ENCODE measurements around the gene TIA1. TPM values are rescaled to one million over a fixed set of nuclear protein-coding genes. Genes with fewer than 3 reads are reported as not detected.
A peak's percentile ranks its signal among the peaks of the same experiment; 100 is the strongest.
"Not testable (repeated sequence)": the region's sequence is repeated elsewhere in the genome, so short reads cannot be mapped to it uniquely, and the experiment has no call there.

Gene TIA1
- total RNA-seq, 5 donors from 2014 or later (not counting 1 experiment from before 2014, with no cell fraction given) = 94.4 to 154 (median 148) TPM

GRCh38 chr2:70233926-70234325 is 14.5 kb downstream of the TIA1 start:
- POLR2A ChIA-PET = interaction anchor here in 1 of 2 donors (0.6 kb wide), 1 partner anchor 816 kb away, joined by 6 read pairs; no protein-coding TSS in a partner anchor

GRCh38 chr2:70226781-70227180 is 21.6 kb downstream of the TIA1 start:
- WGBS (ENCODE audit: insufficient coverage) = 90% methylated on average over 2 of the region's 2 CpGs
- no peak overlapping the region for H3K27ac ChIP-seq (ENCODE audit: low read length)
- H3K27ac Mint-ChIP-seq = no peak overlapping the region
- H3K9me3 ChIP-seq = no peaks in the 10 kb centered on the region
- no peaks in the 10 kb centered on the region for H3K4me1 ChIP-seq (ENCODE audit: control insufficient read depth in 1 of 2, extremely low read depth in 1 of 2, insufficient read depth in 2 of 2, low read length in 2 of 2)
- H3K36me3 Mint-ChIP-seq = peaks cover 55% of the 10 kb centered on the region
- POLR2A ChIA-PET = interaction anchor here in 1 of 2 donors (1.1 kb wide), 1 partner anchor 9 kb away, joined by 3 read pairs; no protein-coding TSS in a partner anchor
- DNase-seq (no peak), ATAC-seq (replicated peaks in 1 of 4) (no peak)
- no peak overlapping the region for H3K4me3 ChIP-seq (ENCODE audit: control insufficient read depth in 1 of 2, extremely low read depth in 1 of 2, low read length in 1 of 2)
- H3K4me3 Mint-ChIP-seq = no peak overlapping the region
- peaks cover 0 to 8% (median 3%) of the 10 kb centered on the region in 3 donors for H3K4me1 Mint-ChIP-seq
- H3K36me3 ChIP-seq (ENCODE audit: control insufficient read depth in 2 of 2, extremely low read depth in 1 of 2, insufficient read depth in 1 of 2, low read length in 1 of 2) = peaks cover 8 to 70% of the 10 kb centered on the region in 2 donors
- no peaks in the 10 kb centered on the region for H3K9me3 Mint-ChIP-seq
- no peaks in the 10 kb centered on the region for H3K27me3 Mint-ChIP-seq
- CTCF ChIA-PET = interaction anchor here in 1 of 2 donors (0.6 to 1.3 kb wide), 3 partner anchors 31 to 384 kb away, joined by 4 read pairs; partner anchors contain the start of gene PCYOX1
- no peaks in the 10 kb centered on the region for H3K27me3 ChIP-seq (replicated peaks in 1 of 2; ENCODE audit: control insufficient read depth in 2 of 2, extremely low read depth in 1 of 2, insufficient read depth in 2 of 2, low read length in 1 of 2)

More at GRCh38 chr2:70233926-70234325, 14.5 kb downstream of the TIA1 start:
- peaks cover 5 to 53% of the 10 kb centered on the region in 2 donors for H3K36me3 ChIP-seq (ENCODE audit: control insufficient read depth in 2 of 2, extremely low read depth in 1 of 2, insufficient read depth in 1 of 2, low read length in 1 of 2)
- peaks cover 26% of the 10 kb centered on the region for H3K36me3 Mint-ChIP-seq
- H3K27me3 ChIP-seq (replicated peaks in 1 of 2; ENCODE audit: control insufficient read depth in 2 of 2, extremely low read depth in 1 of 2, insufficient read depth in 2 of 2, low read length in 1 of 2) = no peaks in the 10 kb centered on the region
- no peak overlapping the region for H3K4me3 Mint-ChIP-seq
- H3K9me3 ChIP-seq = no peaks in the 10 kb centered on the region
- H3K4me3 ChIP-seq (ENCODE audit: control insufficient read depth in 1 of 2, extremely low read depth in 1 of 2, low read length in 1 of 2) = no peak overlapping the region
- DNase-seq (no peak), ATAC-seq (replicated peaks in 1 of 4) (no peak)
- CTCF ChIA-PET = no interaction called here
- H3K27ac ChIP-seq (ENCODE audit: low read length) = no peak overlapping the region
- 82% methylated on average over 2 of the region's 3 CpGs for WGBS (ENCODE audit: insufficient coverage)
- no peak overlapping the region for H3K27ac Mint-ChIP-seq
- peaks cover 0 to 3% (median 2%) of the 10 kb centered on the region in 3 donors for H3K4me1 Mint-ChIP-seq
- no peaks in the 10 kb centered on the region for H3K27me3 Mint-ChIP-seq
- H3K9me3 Mint-ChIP-seq = no peaks in the 10 kb centered on the region
- H3K4me1 ChIP-seq (ENCODE audit: control insufficient read depth in 1 of 2, extremely low read depth in 1 of 2, insufficient read depth in 2 of 2, low read length in 2 of 2) = peaks cover 0 to 2% of the 10 kb centered on the region in 2 experiments

GRCh38 chr2:70223305-70223704 is 25.1 kb downstream of the TIA1 start:
- H3K27ac Mint-ChIP-seq; H3K4me3 Mint-ChIP-seq; H3K4me1 Mint-ChIP-seq; H3K27ac ChIP-seq (ENCODE audit: low read length); H3K27me3 Mint-ChIP-seq; H3K27me3 ChIP-seq (replicated peaks in 1 of 2; ENCODE audit: control insufficient read depth in 2 of 2, extremely low read depth in 1 of 2, insufficient read depth in 2 of 2, low read length in 1 of 2); ATAC-seq (replicated peaks in 1 of 4); H3K4me3 ChIP-seq (ENCODE audit: control insufficient read depth in 1 of 2, extremely low read depth in 1 of 2, low read length in 1 of 2); H3K9me3 ChIP-seq; H3K9me3 Mint-ChIP-seq; CTCF ChIA-PET; POLR2A ChIA-PET; DNase-seq; H3K4me1 ChIP-seq (ENCODE audit: control insufficient read depth in 1 of 2, extremely low read depth in 1 of 2, insufficient read depth in 2 of 2, low read length in 2 of 2): not testable (repeated sequence)
- H3K36me3 ChIP-seq (ENCODE audit: control insufficient read depth in 2 of 2, extremely low read depth in 1 of 2, insufficient read depth in 1 of 2, low read length in 1 of 2) = peaks cover 9 to 73% of the 10 kb centered on the region in 2 donors
- H3K36me3 Mint-ChIP-seq = peaks cover 55% of the 10 kb centered on the region
- WGBS (ENCODE audit: insufficient coverage) = 93% methylated on average over 2 of the region's 3 CpGs

GRCh38 chr2:70214953-70215549 is 33.4 kb downstream of the TIA1 start:
- ChIA-PET POLR2A (interaction anchor here in 1 of 2 donors (0.6 kb wide), 1 partner anchor 9 kb away, joined by 6 read pairs; no protein-coding TSS in a partner anchor), CTCF (interaction anchor here in 1 of 2 donors (1.3 kb wide), 1 partner anchor 303 kb away, joined by 4 read pairs; no protein-coding TSS in a partner anchor)
- Mint-ChIP-seq H3K36me3 (peaks cover 44% of the 10 kb centered on the region), H3K9me3 (no peaks in the 10 kb centered on the region), H3K4me1 (peaks cover 8 to 16% (median 11%) of the 10 kb centered on the region in 3 donors), H3K4me3 (no peak overlapping the region), H3K27ac (peak overlapping the region in 1 of 2 donors; percentile 22), H3K27me3 (no peaks in the 10 kb centered on the region)
- H3K27ac ChIP-seq (ENCODE audit: low read length) = no peak overlapping the region
- no peak overlapping the region for H3K4me3 ChIP-seq (ENCODE audit: control insufficient read depth in 1 of 2, extremely low read depth in 1 of 2, low read length in 1 of 2)
- DNase-seq (no peak), ATAC-seq (replicated peaks in 1 of 4) (no peak)
- peaks cover 5 to 70% of the 10 kb centered on the region in 2 donors for H3K36me3 ChIP-seq (ENCODE audit: control insufficient read depth in 2 of 2, extremely low read depth in 1 of 2, insufficient read depth in 1 of 2, low read length in 1 of 2)
- H3K9me3 ChIP-seq = no peaks in the 10 kb centered on the region
- H3K27me3 ChIP-seq (replicated peaks in 1 of 2; ENCODE audit: control insufficient read depth in 2 of 2, extremely low read depth in 1 of 2, insufficient read depth in 2 of 2, low read length in 1 of 2) = no peaks in the 10 kb centered on the region
- no peaks in the 10 kb centered on the region for H3K4me1 ChIP-seq (ENCODE audit: control insufficient read depth in 1 of 2, extremely low read depth in 1 of 2, insufficient read depth in 2 of 2, low read length in 2 of 2)
- no CpG with 5 or more reads among the region's 3 CpGs for WGBS (ENCODE audit: insufficient coverage)

- Mint-ChIP-seq H3K4me1 (peaks cover 8 to 16% (median 11%) of the 10 kb centered on the region in 3 donors), H3K27me3 (no peaks in the 10 kb centered on the region), H3K9me3 (no peaks in the 10 kb centered on the region), H3K36me3 (peaks cover 41% of the 10 kb centered on the region), H3K4me3 (no peak overlapping the region), H3K27ac (no peak overlapping the region)
- Histone ChIP-seq H3K4me3 (ENCODE audit: control insufficient read depth in 1 of 2, extremely low read depth in 1 of 2, low read length in 1 of 2) (no peak overlapping the region), H3K9me3 (no peaks in the 10 kb centered on the region), H3K4me1 (ENCODE audit: control insufficient read depth in 1 of 2, extremely low read depth in 1 of 2, insufficient read depth in 2 of 2, low read length in 2 of 2) (no peaks in the 10 kb centered on the region), H3K36me3 (ENCODE audit: control insufficient read depth in 2 of 2, extremely low read depth in 1 of 2, insufficient read depth in 1 of 2, low read length in 1 of 2) (peaks cover 5 to 63% of the 10 kb centered on the region in 2 donors), H3K27me3 (replicated peaks in 1 of 2; ENCODE audit: control insufficient read depth in 2 of 2, extremely low read depth in 1 of 2, insufficient read depth in 2 of 2, low read length in 1 of 2) (no peaks in the 10 kb centered on the region), H3K27ac (ENCODE audit: low read length) (no peak overlapping the region)
- no peak for DNase-seq
- CTCF ChIA-PET = interaction anchor here in 1 of 2 donors (0.6 to 1.3 kb wide), 3 partner anchors 23 to 435 kb away, joined by 3 to 4 read pairs (median 3); partner anchors contain the start of gene C2orf42
- POLR2A ChIA-PET = no interaction called here
- no CpG with 5 or more reads among the region's 1 CpG for WGBS (ENCODE audit: insufficient coverage)
- no peak for ATAC-seq (replicated peaks in 1 of 4)
Measured at GRCh38 chr2:70214365-70214764, 34.1 kb downstream of the TIA1 start.

GRCh38 chr2:70212298-70212932 is 36.0 kb downstream of the TIA1 start:
- H3K36me3 Mint-ChIP-seq = peaks cover 27% of the 10 kb centered on the region

More at GRCh38 chr2:70212298-70212932, 36.0 kb downstream of the TIA1 start:
- Histone ChIP-seq H3K27ac (ENCODE audit: low read length) (no peak overlapping the region), H3K36me3 (ENCODE audit: control insufficient read depth in 2 of 2, extremely low read depth in 1 of 2, insufficient read depth in 1 of 2, low read length in 1 of 2) (peaks cover 5 to 45% of the 10 kb centered on the region in 2 donors), H3K4me1 (ENCODE audit: control insufficient read depth in 1 of 2, extremely low read depth in 1 of 2, insufficient read depth in 2 of 2, low read length in 2 of 2) (no peaks in the 10 kb centered on the region), H3K4me3 (ENCODE audit: control insufficient read depth in 1 of 2, extremely low read depth in 1 of 2, low read length in 1 of 2) (no peak overlapping the region), H3K27me3 (replicated peaks in 1 of 2; ENCODE audit: control insufficient read depth in 2 of 2, extremely low read depth in 1 of 2, insufficient read depth in 2 of 2, low read length in 1 of 2) (no peaks in the 10 kb centered on the region), H3K9me3 (no peaks in the 10 kb centered on the region)
- Mint-ChIP-seq H3K27me3 (no peaks in the 10 kb centered on the region), H3K4me1 (peaks cover 5 to 16% (median 8%) of the 10 kb centered on the region in 3 donors), H3K4me3 (no peak overlapping the region), H3K27ac (peak overlapping the region; percentile 3 to 61), H3K9me3 (no peaks in the 10 kb centered on the region)
- DNase-seq (no peak), ATAC-seq (replicated peaks in 1 of 4) (no peak)
- 92% methylated on average over 2 of the region's 3 CpGs for WGBS (ENCODE audit: insufficient coverage)
- POLR2A ChIA-PET = interaction anchor here (0.7 to 1.4 kb wide), 2 partner anchors 289 to 298 kb away, joined by 3 to 4 read pairs; no protein-coding TSS in a partner anchor
- CTCF ChIA-PET = no interaction called here

Data from T-cell (primary cell).